ENCODE measurements around the gene MRGPRX4. TPM values are rescaled to one million over a fixed set of nuclear protein-coding genes. Genes with fewer than 3 reads are reported as not detected.

The MRGPRX4 gene
- polyA plus RNA-seq, 4 donors: not detected

- DNase-seq (ENCODE audit: low read depth in 4 of 4, low spot score in 3 of 4): no peak
These were observed 32.1 kb downstream of the MRGPRX4 start for GRCh38 chr11:18204771-18205170.

DNA sequence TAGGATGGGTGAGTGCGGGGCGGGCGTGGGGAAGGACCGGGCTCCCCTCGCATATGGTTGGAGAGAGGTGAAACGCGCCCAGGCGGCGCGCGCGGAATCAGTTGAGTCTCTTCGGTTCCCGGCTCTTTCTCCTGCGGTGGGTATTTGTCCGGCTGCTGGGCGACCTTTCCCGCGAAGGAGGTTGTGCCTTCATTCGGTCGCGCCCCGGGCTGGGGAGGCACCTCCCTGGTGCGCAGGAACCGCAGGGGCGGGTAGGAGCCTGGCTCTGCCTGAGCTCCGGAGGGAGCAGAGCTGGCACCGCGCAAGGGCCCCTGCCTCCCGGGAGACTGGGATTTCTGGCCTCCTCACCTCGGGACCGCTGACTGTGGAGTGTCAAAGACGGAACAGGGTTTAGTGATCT, 36.4 kb downstream of the MRGPRX4 start:
- no peak for DNase-seq (ENCODE audit: low read depth in 4 of 4, low spot score in 3 of 4)

GRCh38 chr11:18221274-18221876, 48.7 kb downstream of the MRGPRX4 start:
- no peak for DNase-seq (ENCODE audit: low read depth in 4 of 4, low spot score in 3 of 4)

DNA sequence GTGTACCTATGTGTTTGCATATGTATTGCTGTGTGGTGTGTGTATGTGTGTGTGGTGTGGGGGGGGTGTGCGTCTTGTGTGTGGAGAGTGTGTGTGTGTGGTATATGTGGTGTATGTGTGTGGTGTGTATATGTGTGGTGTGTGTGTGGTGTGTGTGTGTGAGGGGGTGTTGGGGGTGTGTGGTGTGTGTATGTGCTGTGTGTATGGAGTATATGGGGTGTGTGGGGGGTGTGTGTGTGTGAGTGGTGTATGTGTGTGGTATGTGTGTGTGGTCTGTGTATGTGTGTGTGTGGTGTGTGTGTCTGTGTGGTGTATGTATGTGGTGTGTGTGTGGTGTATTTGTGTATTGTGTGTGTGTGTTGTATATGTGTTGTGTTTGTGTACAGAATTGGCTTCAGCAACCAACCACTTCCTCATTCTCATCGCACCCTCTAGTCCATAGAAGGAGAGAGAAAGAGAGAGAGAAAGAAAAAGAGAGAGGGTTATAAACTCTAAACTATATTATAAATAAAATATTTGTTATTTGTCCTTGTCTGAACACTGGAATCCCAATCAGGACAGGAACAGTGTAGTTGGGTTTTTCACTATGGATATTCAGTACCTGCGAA, 50.3 kb downstream of the MRGPRX4 start:
- no peak for DNase-seq (ENCODE audit: low read depth in 4 of 4, low spot score in 3 of 4)

Other genes starting within 250 kb of the MRGPRX4 start
- gene SERGEF, start 159.8 kb upstream of the MRGPRX4 start, polyA plus RNA-seq (ENCODE audit: insufficient read length in 4 of 4): 10 to 100 TPM; 19.6 to 22.5 (median 21.8) TPM
- under 1 TPM; 0.35 to 0.93 (median 0.56) TPM for gene TPH1, start 126.6 kb upstream of the MRGPRX4 start, polyA plus RNA-seq (ENCODE audit: insufficient read length in 4 of 4)
- 10 to 100 TPM; 22.2 to 28.6 (median 27.3) TPM for gene SAAL1, start 66.8 kb upstream of the MRGPRX4 start, polyA plus RNA-seq (ENCODE audit: insufficient read length in 4 of 4)
- gene MRGPRX3, start 40.3 kb upstream of the MRGPRX4 start, polyA plus RNA-seq (ENCODE audit: insufficient read length in 4 of 4): under 1 TPM in 1 of 4 donors, not detected in 3; 0.04 TPM
- gene SAA4, start 64.0 kb downstream of the MRGPRX4 start, polyA plus RNA-seq (ENCODE audit: insufficient read length in 4 of 4): not detected
- gene SAA2, start 75.8 kb downstream of the MRGPRX4 start, polyA plus RNA-seq (ENCODE audit: insufficient read length in 4 of 4): under 1 TPM in 1 of 4 donors, not detected in 3; 0.20 TPM
- not detected for gene SAA1, start 93.4 kb downstream of the MRGPRX4 start, polyA plus RNA-seq (ENCODE audit: insufficient read length in 4 of 4)
- 10 to 100 TPM; 20.4 to 24.3 (median 22.4) TPM for gene HPS5, start 149.3 kb downstream of the MRGPRX4 start, polyA plus RNA-seq (ENCODE audit: insufficient read length in 4 of 4)
- gene GTF2H1, start 149.7 kb downstream of the MRGPRX4 start, polyA plus RNA-seq (ENCODE audit: insufficient read length in 4 of 4): 10 to 100 TPM; 47.0 to 58.9 (median 56.0) TPM
- 100 to 1,000 TPM; 258 to 328 (median 284) TPM for gene LDHA, start 221.7 kb downstream of the MRGPRX4 start, polyA plus RNA-seq (ENCODE audit: insufficient read length in 4 of 4)
- 1 to 10 TPM in 1 of 4 donors, under 1 TPM in 3; 0.19 to 1.2 (median 0.31) TPM for gene LDHC, start 239.5 kb downstream of the MRGPRX4 start, polyA plus RNA-seq (ENCODE audit: insufficient read length in 4 of 4)

Data from right renal pelvis (tissue), 4 donors.